Upper lobe of left lung (tissue), 4 donors: ENCODE data around the gene DMP1.

Experiments used
- CTCF ChIP-seq, 6 experiments: fragments of 450-650 bp in 4 of 6; fragments of 200-600 bp in 2 of 6; sonication (generic) in 2 of 6; IDR thresholded peaks; one replicate each; pipeline ENCODE4 v1.5.1; 2016 to 2019; ENCODE audit warnings: antibody characterized with exemption in 6 of 6
- POLR2AphosphoS5 ChIP-seq, 2 donors: sonication (generic); formaldehyde crosslinking; IDR thresholded peaks; one replicate each; pipeline ENCODE4 v1.5.1; 2017; ENCODE audit warnings: antibody characterized with exemption in 2 of 2

GRCh38 chr4:87697272-87697671, 47.2 kb downstream of the DMP1 start:
- TF ChIP-seq CTCF (IDR thresholded peaks at IDR 0.05): no peak
- no peak for TF ChIP-seq POLR2AphosphoS5 (IDR thresholded peaks at IDR 0.05)
